ENCODE results near the gene CCR6. TPM values are rescaled to one million over a fixed set of nuclear protein-coding genes. Genes with fewer than 3 reads are reported as not detected.

CCR6 gene
- total and polyA plus RNA-seq, 12 donors: not detected

- H3K27me3 ChIP-seq: no peaks in the 10 kb centered on the region
- no peak overlapping the region for H3K27ac ChIP-seq
- no peak overlapping the region for H3K4me3 ChIP-seq
- intact Hi-C loops (cut with DNase I): no loop called here
- H3K36me3 ChIP-seq (replicated peaks in 1 of 2): no peaks in the 10 kb centered on the region
- H3K4me1 ChIP-seq (replicated peaks in 1 of 2): peaks cover 0 to 2% of the 10 kb centered on the region in 2 donors
- WGBS, 4 donors: 82 to 86% (median 85%) methylated on average over 10 of the region's 10 CpGs
- TF ChIP-seq CTCF (IDR thresholded peaks at IDR 0.05) (no peak), POLR2A (IDR thresholded peaks at IDR 0.05) (no peak)
- DNase-seq: no peak
- no peaks in the 10 kb centered on the region for H3K9me3 ChIP-seq (replicated peaks in 1 of 3)
Measured at GRCh38 chr6:167137081-167137480, 14.2 kb downstream of the CCR6 start.

- no peaks in the 10 kb centered on the region for H3K9me3 ChIP-seq (replicated peaks in 1 of 3)
- no peak overlapping the region for H3K4me3 ChIP-seq
- 74 to 82% (median 81%) methylated on average over 6 of the region's 6 CpGs for WGBS, 4 donors
- DNase-seq: no peak
- H3K27me3 ChIP-seq: no peaks in the 10 kb centered on the region
- H3K36me3 ChIP-seq (replicated peaks in 1 of 2): no peaks in the 10 kb centered on the region
- no peak overlapping the region for H3K27ac ChIP-seq
- no peak for TF ChIP-seq POLR2A (IDR thresholded peaks at IDR 0.05)
- H3K4me1 ChIP-seq (replicated peaks in 1 of 2): peaks cover 0 to 3% of the 10 kb centered on the region in 2 donors
- intact Hi-C loops (cut with DNase I): no loop called here
Measured at GRCh38 chr6:167137881-167138280, 15.0 kb downstream of the CCR6 start.

GRCh38 chr6:167139761-167140160 lies 16.9 kb downstream of the CCR6 start:
- Histone ChIP-seq H3K9me3 (replicated peaks in 1 of 3) (no peaks in the 10 kb centered on the region), H3K27me3 (no peaks in the 10 kb centered on the region), H3K27ac (no peak overlapping the region), H3K4me1 (replicated peaks in 1 of 2) (peaks cover 0 to 3% of the 10 kb centered on the region in 2 donors), H3K4me3 (no peak overlapping the region), H3K36me3 (replicated peaks in 1 of 2) (no peaks in the 10 kb centered on the region)
- intact Hi-C loops (cut with DNase I): loop anchor here (5.0 to 10.0 kb wide), 3 partner anchors 142 to 357 kb away; partner anchors contain the start of gene CEP43 (in 2 of the 2)
- no peak for DNase-seq
- 85 to 91% (median 87%) methylated on average over 4 of the region's 4 CpGs for WGBS, 4 donors
- TF ChIP-seq POLR2A (IDR thresholded peaks at IDR 0.05) (no peak), CTCF (IDR thresholded peaks at IDR 0.05) (no peak)

GRCh38 chr6:167140589-167141474 lies 17.9 kb downstream of the CCR6 start:
- intact Hi-C loops (cut with DNase I): loop anchor here (5.0 to 10.0 kb wide), 3 partner anchors 144 to 359 kb away; partner anchors contain the start of gene CEP43 (in 2 of the 2)
- WGBS, 4 donors: 48 to 66% (median 61%) methylated on average over 4 to 10 of the region's 10 CpGs

More at GRCh38 chr6:167140589-167141474, 17.9 kb downstream of the CCR6 start:
- Histone ChIP-seq H3K9me3 (replicated peaks in 1 of 3) (no peaks in the 10 kb centered on the region), H3K27me3 (no peaks in the 10 kb centered on the region), H3K36me3 (replicated peaks in 1 of 2) (no peaks in the 10 kb centered on the region), H3K4me3 (no peak overlapping the region), H3K4me1 (replicated peaks in 1 of 2) (peaks cover 0 to 3% of the 10 kb centered on the region in 2 donors), H3K27ac (no peak overlapping the region)
- no peak for TF ChIP-seq CTCF (IDR thresholded peaks at IDR 0.05)
- no peak for TF ChIP-seq POLR2A (IDR thresholded peaks at IDR 0.05)
- DNase-seq: no peak
